ENCODE measurements around the gene TMEM81. TPM values are rescaled to one million over a fixed set of nuclear protein-coding genes. Genes with fewer than 3 reads are reported as not detected.

TMEM81 gene
- total and polyA plus RNA-seq, 9 donors: 0.92 to 4.2 (median 2.2) TPM

Other genes with a start within 250 kb of the TMEM81 start
- 10 to 100 TPM in 6 of 7 donors, 1 to 10 TPM in 1; 9.3 to 73.2 (median 19.0) TPM for gene NFASC, start 213.6 kb downstream of the TMEM81 start, total RNA-seq
- 10 to 100 TPM; 20.9 to 52.6 TPM for gene NFASC, start 213.6 kb downstream of the TMEM81 start, polyA plus RNA-seq
- under 1 TPM in 4 of 7 donors, not detected in 3; 0.02 to 0.37 (median 0.24) TPM for gene CNTN2, start 41.2 kb downstream of the TMEM81 start, total RNA-seq
- gene CNTN2, start 41.2 kb downstream of the TMEM81 start, polyA plus RNA-seq: under 1 TPM; 0.04 to 0.25 TPM
- gene RBBP5, start 37.5 kb upstream of the TMEM81 start, total RNA-seq: 10 to 100 TPM in 6 of 7 donors, 1 to 10 TPM in 1; 10.0 to 19.1 (median 15.1) TPM
- 10 to 100 TPM in 1 of 2 donors, 1 to 10 TPM in 1; 6.8 to 16.7 TPM for gene RBBP5, start 37.5 kb upstream of the TMEM81 start, polyA plus RNA-seq
- 10 to 100 TPM in 6 of 7 donors, 1 to 10 TPM in 1; 8.8 to 20.0 (median 18.0) TPM for gene DSTYK, start 127.2 kb upstream of the TMEM81 start, total RNA-seq
- 10 to 100 TPM; 10.7 to 18.8 TPM for gene DSTYK, start 127.2 kb upstream of the TMEM81 start, polyA plus RNA-seq
- gene TMCC2, start 143.5 kb upstream of the TMEM81 start, total RNA-seq: 10 to 100 TPM in 1 of 7 donors, 1 to 10 TPM in 6; 2.6 to 10.1 (median 7.8) TPM
- 10 to 100 TPM in 1 of 2 donors, 1 to 10 TPM in 1; 2.3 to 11.0 TPM for gene TMCC2, start 143.5 kb upstream of the TMEM81 start, polyA plus RNA-seq
- gene NUAK2, start 237.3 kb upstream of the TMEM81 start, total RNA-seq: 10 to 100 TPM in 1 of 7 donors, 1 to 10 TPM in 6; 2.7 to 53.2 (median 3.7) TPM
- gene NUAK2, start 237.3 kb upstream of the TMEM81 start, polyA plus RNA-seq: 1 to 10 TPM; 1.2 to 1.5 TPM